Endothelial cell of umbilical vein (primary cell): ENCODE results near the gene DEFB114. TPM values are rescaled to one million over a fixed set of nuclear protein-coding genes. Genes with fewer than 3 reads are reported as not detected.

Source experiments
- BruUV-seq: library from RNA; stranded (reverse); fragments of 400-500 nt; replicated peaks from 2 replicates; lab custom pipeline; 2021; lab: Mats Ljungman, UMichigan
- CTCF ChIA-PET: fragments of 300-600, 350-600 bp; sonication (Branson Sonifier 250); formaldehyde crosslinking; loops from one replicate; lab custom pipeline; 2021; ENCODE audit warnings: antibody characterized with exemption, inconsistent platforms; lab: Charles Lee
- POLR2A ChIA-PET: fragments of 300-600, 350-600 bp; sonication (Branson Sonifier 250); formaldehyde crosslinking; loops from one replicate; lab custom pipeline; 2021; ENCODE audit warnings: antibody characterized with exemption, inconsistent platforms; lab: Charles Lee
- DNase-seq: peaks from one replicate; pipeline ENCODE4 v3.0.0-alpha.2; 2011; ENCODE audit warnings: low read depth, low spot score
- FAIRE-seq: peaks from 2 replicates; lab custom pipeline; 2011; peaks lifted over from hg19 to GRCh38; lab: Jason Lieb, UNC
- H2AFZ ChIP-seq: 2 replicates; pipeline ENCODE4 v1.6.0; 2012; ENCODE audit warnings: low read depth, low read length, control low read depth, inconsistent platforms
- H3K27ac ChIP-seq: 2 replicates; pipeline ENCODE4 v1.5.1; 2011; ENCODE audit warnings: low read depth, mild to moderate bottlenecking, control low read depth, low read length, moderate library complexity; ENCODE audit not compliant: insufficient read depth
- H3K27me3 ChIP-seq, 2 experiments: 2 replicates each; pipeline versions ENCODE4 v1.6.0 to v1.6.1; 2011; ENCODE audit warnings: low read length in 2 of 2, mixed read lengths in 1 of 2; ENCODE audit not compliant: control insufficient read depth in 2 of 2, insufficient read depth in 2 of 2
- H3K36me3 ChIP-seq, 2 experiments: 2 replicates in 1 of 2; 3 replicates in 1 of 2; pipeline ENCODE4 v1.5.1; 2011; ENCODE audit warnings: low read length in 2 of 2, mild to moderate bottlenecking in 1 of 2, moderate library complexity in 1 of 2; ENCODE audit not compliant: control insufficient read depth in 2 of 2, insufficient read depth in 2 of 2; ENCODE audit errors: extremely low read depth in 1 of 2
- H3K4me1 ChIP-seq: 3 replicates; pipeline ENCODE4 v1.5.1; 2011; ENCODE audit warnings: mild to moderate bottlenecking, low read length; ENCODE audit not compliant: control insufficient read depth, insufficient read depth; ENCODE audit errors: extremely low read depth
- H3K4me2 ChIP-seq: 2 replicates; pipeline ENCODE4 v1.6.1; 2011; ENCODE audit warnings: low read length, control low read depth, mixed read lengths; ENCODE audit not compliant: insufficient read depth
- H3K4me3 ChIP-seq, 3 experiments: fragments of 200-600 bp in 1 of 3; sonication (generic), shearing (Covaris generic) in 1 of 3; replicated peaks in 1 of 3; 2 replicates each; pipeline ENCODE4 v1.5.1; 2011 to 2016; ENCODE audit warnings: control low read depth in 3 of 3, low read length in 3 of 3, mild to moderate bottlenecking in 2 of 3, inconsistent platforms in 1 of 3, low read depth in 1 of 3, moderate library complexity in 1 of 3; ENCODE audit not compliant: insufficient read depth in 1 of 3
- H3K79me2 ChIP-seq: 2 replicates; pipeline ENCODE4 v1.6.0; 2012; ENCODE audit warnings: low read length, inconsistent platforms; ENCODE audit not compliant: control insufficient read depth, insufficient read depth
- H3K9ac ChIP-seq: replicated peaks from 2 replicates; pipeline ENCODE3; 2011; ENCODE audit warnings: low read length, control low read depth; ENCODE audit not compliant: insufficient read depth; ENCODE audit errors: extremely low read depth
- H3K9me1 ChIP-seq: replicated peaks from 3 replicates; pipeline ENCODE4 v1.6.0; 2011; ENCODE audit warnings: mild to moderate bottlenecking, low read length; ENCODE audit not compliant: control insufficient read depth, insufficient read depth; ENCODE audit errors: extremely low read depth
- H3K9me3 ChIP-seq: replicated peaks from 2 replicates; pipeline ENCODE4 v1.5.1; 2012; ENCODE audit warnings: low read length, inconsistent platforms; ENCODE audit not compliant: control insufficient read depth, insufficient read depth
- H4K20me1 ChIP-seq: replicated peaks from 2 replicates; pipeline ENCODE3; 2011; ENCODE audit warnings: mild to moderate bottlenecking, low read length; ENCODE audit not compliant: control insufficient read depth, insufficient read depth; ENCODE audit errors: extremely low read depth
- EZH2 ChIP-seq: IDR thresholded peaks from 2 replicates; pipeline ENCODE4 v1.6.1; 2012; ENCODE audit warnings: borderline replicate concordance, low read depth, mild to moderate bottlenecking, moderate library complexity, low read length, inconsistent platforms; ENCODE audit not compliant: severe bottlenecking
- FOS ChIP-seq: IDR thresholded peaks from 2 replicates; pipeline ENCODE4 v1.6.1; 2011; ENCODE audit warnings: mild to moderate bottlenecking, low read length, moderate library complexity, borderline replicate concordance; ENCODE audit not compliant: insufficient read depth
- GATA2 ChIP-seq: IDR thresholded peaks from 2 replicates; pipeline ENCODE4 v1.7.0; 2011; ENCODE audit warnings: low read depth, mild to moderate bottlenecking, moderate library complexity, mixed read lengths, low read length; ENCODE audit not compliant: insufficient read length, insufficient read depth
- JUN ChIP-seq: IDR thresholded peaks from 2 replicates; pipeline ENCODE4 v1.6.1; 2011; ENCODE audit warnings: borderline replicate concordance, low read depth; ENCODE audit not compliant: insufficient read length, insufficient read depth
- MYC ChIP-seq: IDR thresholded peaks from one replicate; pipeline ENCODE4 v1.6.1; 2011; ENCODE audit warnings: mild to moderate bottlenecking, low read depth, low read length
- POLR2A ChIP-seq: IDR thresholded peaks from 2 replicates; pipeline ENCODE4 v1.6.1; 2012; ENCODE audit warnings: low read depth, mild to moderate bottlenecking, control low read depth, low read length
- POLR2AphosphoS5 ChIP-seq: IDR thresholded peaks from 2 replicates; pipeline ENCODE4 v1.6.1; 2012; ENCODE audit warnings: low read depth, mild to moderate bottlenecking, control low read depth, low read length, moderate library complexity; ENCODE audit not compliant: insufficient read depth
- dilution Hi-C: fragments of 300-500 bp; cut with MboI; formaldehyde crosslinking; loops from one replicate; pipeline ENCODE4 v1.15.0; 2019; ENCODE audit warnings: low sequenced_read_pairs; ENCODE audit not compliant: extremely low pct_ligation_motif_present
- intact Hi-C: fragments of 100-400 bp; cut with micrococcal nuclease; formaldehyde crosslinking; loops from one replicate; pipeline ENCODE4 v1.10.0; 2022
- polyA plus RNA-seq, 4 experiments: library from polyadenylated mRNA; depleted of rRNA in 3 of 4; stranded (reverse) in 3 of 4; unstranded in 1 of 4; fragments of >200 nt; gene quantifications; 2 replicates each; pipeline versions ENCODE4 v1.2.1 to v1.2.3, GENCODE V29; 2011 to 2012; ENCODE audit warnings: missing spikeins in 1 of 4
- total RNA-seq: library from RNA; stranded (reverse); gene quantifications from 2 replicates; pipeline ENCODE4 v1.2.3, GENCODE V29; 2021
- TF ChIP-seq, protein P1 (sequence below), 2 donors: IDR thresholded peaks; 1 replicate in 1 of 2; 2 replicates in 1 of 2; pipeline ENCODE4 v1.5.1; 2011; ENCODE audit warnings: low read length in 2 of 2, mild to moderate bottlenecking in 2 of 2, moderate library complexity in 2 of 2, control low read depth in 1 of 2, inconsistent platforms in 1 of 2, low read depth in 1 of 2; ENCODE audit not compliant: insufficient read depth in 1 of 2; ENCODE audit errors: extremely low read depth in 1 of 2
- TF ChIP-seq, protein P2 (sequence below): IDR thresholded peaks from 2 replicates; pipeline ENCODE4 v1.6.1; 2011; ENCODE audit not compliant: insufficient read depth, insufficient read length

Gene DEFB114
- total and polyA plus RNA-seq, 2 donors (not counting 3 experiments of a cell fraction or from before 2014, with no cell fraction given) = not detected

DNA sequence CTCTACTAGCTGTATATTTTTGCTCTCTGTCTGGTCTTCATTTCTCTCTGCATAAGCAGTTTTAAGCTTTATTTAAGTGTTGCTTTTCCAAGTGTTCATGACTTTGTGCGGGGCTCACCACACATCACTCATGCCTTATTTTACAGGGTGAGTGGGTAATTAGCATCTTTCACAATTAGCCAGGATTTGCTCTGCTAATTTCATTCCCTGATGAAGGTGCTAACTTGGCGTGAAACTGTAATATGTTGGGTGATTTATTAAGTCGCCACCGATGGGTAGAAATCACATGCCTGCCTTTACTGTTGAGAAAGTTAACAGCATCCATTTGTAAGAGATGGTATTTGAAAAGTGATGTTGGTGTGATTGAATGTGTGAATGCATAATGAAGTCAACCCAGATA, 44.7 kb downstream of the DEFB114 start:
- CTCF ChIA-PET = no interaction called here
- Histone ChIP-seq H4K20me1 (no peaks in the 10 kb centered on the region), H3K27ac (no peak overlapping the region), H3K9me1 (no peaks in the 10 kb centered on the region), H3K79me2 (no peaks in the 10 kb centered on the region), H3K27me3 (no peaks in the 10 kb centered on the region), H3K9ac (no peak overlapping the region), H3K9me3 (peaks cover 2% of the 10 kb centered on the region), H3K4me3 (no peak overlapping the region), H3K36me3 (no peaks in the 10 kb centered on the region), H3K4me1 (no peaks in the 10 kb centered on the region), H2AFZ (no peak overlapping the region), H3K4me2 (no peak overlapping the region)
- intact Hi-C loops = no loop called here
- FAIRE-seq (no peak), DNase-seq (no peak)
- POLR2A ChIA-PET = no interaction called here
- BruUV-seq = no TSS peak
- dilution Hi-C loops = no loop called here
- TF ChIP-seq JUN = no peak
- TF ChIP-seq, protein P1, sequence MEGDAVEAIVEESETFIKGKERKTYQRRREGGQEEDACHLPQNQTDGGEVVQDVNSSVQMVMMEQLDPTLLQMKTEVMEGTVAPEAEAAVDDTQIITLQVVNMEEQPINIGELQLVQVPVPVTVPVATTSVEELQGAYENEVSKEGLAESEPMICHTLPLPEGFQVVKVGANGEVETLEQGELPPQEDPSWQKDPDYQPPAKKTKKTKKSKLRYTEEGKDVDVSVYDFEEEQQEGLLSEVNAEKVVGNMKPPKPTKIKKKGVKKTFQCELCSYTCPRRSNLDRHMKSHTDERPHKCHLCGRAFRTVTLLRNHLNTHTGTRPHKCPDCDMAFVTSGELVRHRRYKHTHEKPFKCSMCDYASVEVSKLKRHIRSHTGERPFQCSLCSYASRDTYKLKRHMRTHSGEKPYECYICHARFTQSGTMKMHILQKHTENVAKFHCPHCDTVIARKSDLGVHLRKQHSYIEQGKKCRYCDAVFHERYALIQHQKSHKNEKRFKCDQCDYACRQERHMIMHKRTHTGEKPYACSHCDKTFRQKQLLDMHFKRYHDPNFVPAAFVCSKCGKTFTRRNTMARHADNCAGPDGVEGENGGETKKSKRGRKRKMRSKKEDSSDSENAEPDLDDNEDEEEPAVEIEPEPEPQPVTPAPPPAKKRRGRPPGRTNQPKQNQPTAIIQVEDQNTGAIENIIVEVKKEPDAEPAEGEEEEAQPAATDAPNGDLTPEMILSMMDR (IDR thresholded peaks at IDR 0.05; ENCODE audit: extremely low read depth in 1 of 2, insufficient read depth in 1 of 2, low read depth in 1 of 2, low read length in 2 of 2) = no peak

DNA sequence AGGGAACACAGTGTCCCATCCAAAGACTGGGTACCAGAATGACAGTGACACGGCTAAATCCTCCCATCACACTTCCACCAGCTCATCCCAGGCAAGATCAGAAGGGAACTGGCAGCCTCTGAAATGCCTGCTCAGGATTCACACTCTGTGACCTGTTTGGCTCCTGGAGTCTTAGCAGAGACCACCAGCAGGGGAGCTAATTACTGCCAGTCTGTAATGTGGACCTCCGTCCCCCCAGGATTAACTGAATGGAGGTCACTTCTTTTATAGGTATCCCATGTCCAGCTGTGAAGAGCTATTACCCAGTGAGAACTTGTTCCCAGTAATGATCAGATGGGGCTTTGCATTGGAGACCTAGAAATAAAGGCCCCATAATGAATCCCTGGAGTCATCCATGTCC, 45.2 kb downstream of the DEFB114 start:
- FAIRE-seq = no peak
- no peaks in the 10 kb centered on the region for H3K79me2 ChIP-seq
- ChIA-PET CTCF (no interaction called here), POLR2A (no interaction called here)
- TF ChIP-seq EZH2 = no peak
- no peak for TF ChIP-seq FOS
- TF ChIP-seq JUN = no peak
- TF ChIP-seq, protein P2, sequence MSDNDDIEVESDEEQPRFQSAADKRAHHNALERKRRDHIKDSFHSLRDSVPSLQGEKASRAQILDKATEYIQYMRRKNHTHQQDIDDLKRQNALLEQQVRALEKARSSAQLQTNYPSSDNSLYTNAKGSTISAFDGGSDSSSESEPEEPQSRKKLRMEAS = no peak
- TF ChIP-seq MYC = no peak
- TF ChIP-seq, protein P1 (IDR thresholded peaks at IDR 0.05; ENCODE audit: extremely low read depth in 1 of 2, insufficient read depth in 1 of 2, low read depth in 1 of 2, low read length in 2 of 2) = no peak
- no peak for TF ChIP-seq POLR2A
- TF ChIP-seq GATA2 = no peak
- TF ChIP-seq POLR2AphosphoS5 = no peak
- no peaks in the 10 kb centered on the region for H3K36me3 ChIP-seq
- no peak overlapping the region for H3K4me3 ChIP-seq
- H3K4me1 ChIP-seq = no peaks in the 10 kb centered on the region
- no peaks in the 10 kb centered on the region for H3K9me1 ChIP-seq
- H2AFZ ChIP-seq = no peak overlapping the region
- dilution Hi-C loops (no loop called here), intact Hi-C loops (no loop called here)
- no peak overlapping the region for H3K27ac ChIP-seq
- no peak for DNase-seq
- H3K4me2 ChIP-seq = no peak overlapping the region
- peaks cover 1% of the 10 kb centered on the region for H3K9me3 ChIP-seq
- BruUV-seq = no TSS peak
- H4K20me1 ChIP-seq = no peaks in the 10 kb centered on the region
- H3K9ac ChIP-seq = no peak overlapping the region
- no peaks in the 10 kb centered on the region for H3K27me3 ChIP-seq
